ENCODE results near the gene OR51B4. TPM values are rescaled to one million over a fixed set of nuclear protein-coding genes. Genes with fewer than 3 reads are reported as not detected.

Gene OR51B4
- total RNA-seq, 1 donor from 2014 or later: not detected

DNA sequence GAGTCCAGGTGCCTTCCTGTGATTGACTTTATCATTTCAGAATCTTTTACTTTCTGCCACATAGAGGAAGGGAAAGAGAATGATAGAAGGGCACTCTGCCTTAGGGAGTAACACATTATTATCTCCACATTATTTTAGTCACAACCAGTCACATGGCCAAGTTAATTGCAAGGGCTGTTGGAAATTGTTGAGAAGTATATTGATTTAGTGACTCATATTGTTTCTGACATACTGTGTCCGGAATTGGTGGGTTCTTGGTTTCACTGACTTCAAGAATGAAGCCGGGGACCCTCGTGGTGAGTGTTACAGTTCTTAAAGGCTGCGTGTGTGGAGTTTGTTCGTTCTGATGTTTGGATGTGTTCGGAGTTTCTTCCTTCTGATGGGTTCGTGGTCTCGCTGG is 8.7 kb downstream of the OR51B4 start:
- H3K9me3 ChIP-seq: no peaks in the 10 kb centered on the region
- no peaks in the 10 kb centered on the region for H3K27me3 ChIP-seq
- H3K4me3 ChIP-seq: no peak overlapping the region
- no peak for DNase-seq (ENCODE audit: extremely low spot score in 2 of 2)
- no peaks in the 10 kb centered on the region for H3K4me1 ChIP-seq
- intact Hi-C loops (cut with DNase I): no loop called here
- H3K36me3 ChIP-seq: no peaks in the 10 kb centered on the region
- H3K27ac ChIP-seq: no peak overlapping the region
- TF ChIP-seq, protein P1, sequence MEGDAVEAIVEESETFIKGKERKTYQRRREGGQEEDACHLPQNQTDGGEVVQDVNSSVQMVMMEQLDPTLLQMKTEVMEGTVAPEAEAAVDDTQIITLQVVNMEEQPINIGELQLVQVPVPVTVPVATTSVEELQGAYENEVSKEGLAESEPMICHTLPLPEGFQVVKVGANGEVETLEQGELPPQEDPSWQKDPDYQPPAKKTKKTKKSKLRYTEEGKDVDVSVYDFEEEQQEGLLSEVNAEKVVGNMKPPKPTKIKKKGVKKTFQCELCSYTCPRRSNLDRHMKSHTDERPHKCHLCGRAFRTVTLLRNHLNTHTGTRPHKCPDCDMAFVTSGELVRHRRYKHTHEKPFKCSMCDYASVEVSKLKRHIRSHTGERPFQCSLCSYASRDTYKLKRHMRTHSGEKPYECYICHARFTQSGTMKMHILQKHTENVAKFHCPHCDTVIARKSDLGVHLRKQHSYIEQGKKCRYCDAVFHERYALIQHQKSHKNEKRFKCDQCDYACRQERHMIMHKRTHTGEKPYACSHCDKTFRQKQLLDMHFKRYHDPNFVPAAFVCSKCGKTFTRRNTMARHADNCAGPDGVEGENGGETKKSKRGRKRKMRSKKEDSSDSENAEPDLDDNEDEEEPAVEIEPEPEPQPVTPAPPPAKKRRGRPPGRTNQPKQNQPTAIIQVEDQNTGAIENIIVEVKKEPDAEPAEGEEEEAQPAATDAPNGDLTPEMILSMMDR (IDR thresholded peaks at IDR 0.05): no peak
- TF ChIP-seq POLR2A (IDR thresholded peaks at IDR 0.05) (no peak), POLR2AphosphoS5 (IDR thresholded peaks at IDR 0.05; ENCODE audit: insufficient read depth in 1 of 2, low read depth in 1 of 2) (no peak)

DNA sequence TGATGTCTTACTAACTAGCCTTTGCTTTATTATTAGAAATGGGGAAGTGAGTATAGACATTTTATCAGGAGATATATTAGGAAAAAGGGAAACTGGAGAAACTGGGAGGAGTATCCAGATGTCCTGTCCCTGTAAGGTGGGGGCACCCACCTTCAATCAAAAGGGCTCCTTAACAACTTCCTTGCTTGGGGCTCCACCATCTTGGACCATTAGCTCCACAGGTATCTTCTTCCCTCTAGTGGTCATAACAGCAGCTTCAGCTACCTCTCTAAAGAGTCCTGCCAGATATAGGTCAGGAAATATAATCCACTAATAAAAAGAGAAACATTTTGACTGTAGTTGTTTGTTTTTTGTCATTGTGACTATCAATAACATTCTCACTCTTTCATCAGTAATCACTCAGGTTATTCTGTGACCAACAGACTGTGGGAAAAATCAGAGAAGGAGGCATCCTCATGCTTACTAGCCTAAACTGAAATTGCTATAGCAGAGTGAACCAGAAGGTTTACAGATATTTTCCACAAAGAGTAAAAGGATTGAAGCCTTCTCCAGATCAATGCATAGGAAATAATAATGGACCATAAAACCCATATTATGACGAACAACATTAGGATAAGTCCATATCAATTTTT is 10.4 kb downstream of the OR51B4 start:
- no peak overlapping the region for H3K4me3 ChIP-seq
- no peak overlapping the region for H3K27ac ChIP-seq
- no peak for DNase-seq (ENCODE audit: extremely low spot score in 2 of 2)
- H3K27me3 ChIP-seq: no peaks in the 10 kb centered on the region
- H3K4me1 ChIP-seq: no peaks in the 10 kb centered on the region
- TF ChIP-seq, protein P1 (IDR thresholded peaks at IDR 0.05): no peak
- TF ChIP-seq POLR2AphosphoS5 (IDR thresholded peaks at IDR 0.05; ENCODE audit: insufficient read depth in 1 of 2, low read depth in 1 of 2): no peak
- TF ChIP-seq POLR2A (IDR thresholded peaks at IDR 0.05): no peak
- H3K9me3 ChIP-seq: no peaks in the 10 kb centered on the region
- no peaks in the 10 kb centered on the region for H3K36me3 ChIP-seq
- intact Hi-C loops (cut with DNase I): no loop called here

DNA sequence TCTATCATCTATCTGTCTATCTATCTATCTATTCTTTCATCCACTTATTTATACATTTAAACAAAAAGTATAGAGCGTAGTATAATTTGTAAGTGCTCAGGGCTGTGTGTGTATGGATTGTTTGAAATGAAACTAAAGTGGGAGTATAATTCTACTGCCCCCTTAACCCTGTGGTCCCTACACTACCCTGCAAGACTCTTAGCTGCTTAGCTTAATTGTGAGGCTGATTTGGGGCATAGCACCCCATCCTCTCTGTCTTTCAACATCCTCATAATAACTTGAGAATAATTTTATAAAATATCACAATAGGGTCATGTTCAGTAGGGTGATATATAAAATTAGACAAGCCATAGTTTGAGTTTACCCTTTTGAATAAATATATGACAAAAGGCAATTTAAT is 11.6 kb downstream of the OR51B4 start:
- Histone ChIP-seq H3K27ac (no peak overlapping the region), H3K9me3 (no peaks in the 10 kb centered on the region), H3K4me1 (no peaks in the 10 kb centered on the region), H3K4me3 (no peak overlapping the region), H3K27me3 (no peaks in the 10 kb centered on the region), H3K36me3 (no peaks in the 10 kb centered on the region)
- intact Hi-C loops (cut with DNase I): no loop called here
- no peak for DNase-seq (ENCODE audit: extremely low spot score in 2 of 2)
- no peak for TF ChIP-seq POLR2AphosphoS5 (IDR thresholded peaks at IDR 0.05; ENCODE audit: insufficient read depth in 1 of 2, low read depth in 1 of 2)
- TF ChIP-seq POLR2A (IDR thresholded peaks at IDR 0.05): no peak
- TF ChIP-seq, protein P1 (IDR thresholded peaks at IDR 0.05): no peak

DNA sequence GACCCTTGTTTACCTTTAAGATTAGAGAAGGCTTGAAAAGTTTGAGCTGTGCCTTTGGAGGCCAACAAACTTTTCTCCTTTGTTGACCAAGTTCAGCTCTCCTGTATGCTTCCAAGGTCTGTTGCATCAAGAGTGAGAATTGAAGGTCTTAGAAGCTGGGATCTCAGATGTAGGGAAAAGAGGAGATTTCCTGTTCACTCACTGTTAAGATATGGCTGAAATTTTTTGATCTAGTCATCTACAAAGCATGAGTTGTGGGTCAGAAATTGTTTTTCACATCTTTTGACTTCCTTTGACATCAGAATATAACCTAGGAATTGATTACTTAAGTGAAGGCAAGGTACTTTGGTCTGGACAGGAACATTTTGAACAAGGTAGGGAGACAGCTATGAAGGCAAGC is 12.1 kb downstream of the OR51B4 start:
- H3K36me3 ChIP-seq: no peaks in the 10 kb centered on the region
- intact Hi-C loops (cut with DNase I): no loop called here
- H3K4me3 ChIP-seq: no peak overlapping the region
- no peak overlapping the region for H3K27ac ChIP-seq
- TF ChIP-seq POLR2A (IDR thresholded peaks at IDR 0.05): no peak
- no peak for TF ChIP-seq POLR2AphosphoS5 (IDR thresholded peaks at IDR 0.05; ENCODE audit: insufficient read depth in 1 of 2, low read depth in 1 of 2)
- TF ChIP-seq, protein P1 (IDR thresholded peaks at IDR 0.05): no peak
- H3K4me1 ChIP-seq: no peaks in the 10 kb centered on the region
- DNase-seq (ENCODE audit: extremely low spot score in 2 of 2): no peak
- H3K9me3 ChIP-seq: no peaks in the 10 kb centered on the region
- no peaks in the 10 kb centered on the region for H3K27me3 ChIP-seq

DNA sequence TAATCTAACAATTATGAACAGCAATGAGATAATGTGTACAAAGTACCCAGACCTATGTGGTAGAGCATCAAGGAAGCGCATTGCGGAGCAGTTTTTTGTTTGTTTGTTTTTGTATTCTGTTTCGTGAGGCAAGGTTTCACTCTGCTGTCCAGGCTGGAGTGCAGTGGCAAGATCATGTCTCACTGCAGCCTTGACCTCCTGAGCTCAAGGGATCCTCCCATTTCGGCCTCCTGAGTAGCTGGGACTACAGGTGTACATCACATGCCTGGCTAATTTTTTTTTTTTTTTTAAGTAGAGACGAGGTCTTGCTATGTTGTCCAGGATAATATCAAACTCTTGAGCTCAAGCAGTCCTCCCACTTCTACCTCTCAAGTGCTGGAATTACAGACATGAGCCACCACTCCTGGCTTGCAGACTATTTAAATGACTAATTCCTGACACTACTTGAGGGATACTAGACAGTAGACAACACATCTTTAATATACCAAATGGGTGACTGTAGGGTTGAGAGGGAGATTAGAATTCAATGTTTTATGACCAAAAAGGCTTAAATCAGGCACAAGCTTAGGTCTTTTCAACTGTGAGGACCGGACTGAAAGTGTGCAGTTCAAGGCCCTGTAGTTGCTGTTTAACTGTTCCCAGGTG is 12.7 kb downstream of the OR51B4 start:
- TF ChIP-seq, protein P1 (IDR thresholded peaks at IDR 0.05): no peak
- TF ChIP-seq POLR2A (IDR thresholded peaks at IDR 0.05) (no peak), POLR2AphosphoS5 (IDR thresholded peaks at IDR 0.05; ENCODE audit: insufficient read depth in 1 of 2, low read depth in 1 of 2) (no peak)
- intact Hi-C loops (cut with DNase I): no loop called here
- no peak for DNase-seq (ENCODE audit: extremely low spot score in 2 of 2)
- H3K27me3 ChIP-seq: no peaks in the 10 kb centered on the region
- no peak overlapping the region for H3K4me3 ChIP-seq
- H3K9me3 ChIP-seq: no peaks in the 10 kb centered on the region
- H3K4me1 ChIP-seq: no peaks in the 10 kb centered on the region
- no peaks in the 10 kb centered on the region for H3K36me3 ChIP-seq
- no peak overlapping the region for H3K27ac ChIP-seq

Measured in vagina (tissue), 2 donors.